ENCODE data around the gene PIN4.
"Not testable (repeated sequence)": the region's sequence is repeated elsewhere in the genome, so short reads cannot be mapped to it uniquely, and the experiment has no call there.

PIN4 gene

GRCh38 chrX:72165551-72165950 is 16.0 kb upstream of the PIN4 start:
- no peak overlapping the region for H3K4me3 ChIP-seq (ENCODE audit: low read depth, low read length)
- TF ChIP-seq, protein P1, sequence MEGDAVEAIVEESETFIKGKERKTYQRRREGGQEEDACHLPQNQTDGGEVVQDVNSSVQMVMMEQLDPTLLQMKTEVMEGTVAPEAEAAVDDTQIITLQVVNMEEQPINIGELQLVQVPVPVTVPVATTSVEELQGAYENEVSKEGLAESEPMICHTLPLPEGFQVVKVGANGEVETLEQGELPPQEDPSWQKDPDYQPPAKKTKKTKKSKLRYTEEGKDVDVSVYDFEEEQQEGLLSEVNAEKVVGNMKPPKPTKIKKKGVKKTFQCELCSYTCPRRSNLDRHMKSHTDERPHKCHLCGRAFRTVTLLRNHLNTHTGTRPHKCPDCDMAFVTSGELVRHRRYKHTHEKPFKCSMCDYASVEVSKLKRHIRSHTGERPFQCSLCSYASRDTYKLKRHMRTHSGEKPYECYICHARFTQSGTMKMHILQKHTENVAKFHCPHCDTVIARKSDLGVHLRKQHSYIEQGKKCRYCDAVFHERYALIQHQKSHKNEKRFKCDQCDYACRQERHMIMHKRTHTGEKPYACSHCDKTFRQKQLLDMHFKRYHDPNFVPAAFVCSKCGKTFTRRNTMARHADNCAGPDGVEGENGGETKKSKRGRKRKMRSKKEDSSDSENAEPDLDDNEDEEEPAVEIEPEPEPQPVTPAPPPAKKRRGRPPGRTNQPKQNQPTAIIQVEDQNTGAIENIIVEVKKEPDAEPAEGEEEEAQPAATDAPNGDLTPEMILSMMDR (conservative IDR thresholded peaks at IDR 0.05; ENCODE audit: low read depth, low read length): no peak
- no peak for DNase-seq (ENCODE audit: low read depth)

GRCh38 chrX:72169008-72169728 is 12.4 kb upstream of the PIN4 start:
- TF ChIP-seq, protein P1 (conservative IDR thresholded peaks at IDR 0.05; ENCODE audit: low read depth, low read length): no peak
- peak; percentile 22 for DNase-seq (ENCODE audit: low read depth)
- no peak overlapping the region for H3K4me3 ChIP-seq (ENCODE audit: low read depth, low read length)

GRCh38 chrX:72176289-72176688 is 5.3 kb upstream of the PIN4 start:
- not testable (repeated sequence) for H3K4me3 ChIP-seq (ENCODE audit: low read depth, low read length); DNase-seq (ENCODE audit: low read depth)

- no peak for DNase-seq (ENCODE audit: low read depth)
- TF ChIP-seq, protein P1 (conservative IDR thresholded peaks at IDR 0.05; ENCODE audit: low read depth, low read length): no peak
- H3K4me3 ChIP-seq (ENCODE audit: low read depth, low read length): no peak overlapping the region
These were observed 4.6 kb upstream of the PIN4 start for GRCh38 chrX:72176981-72177380.

- TF ChIP-seq, protein P1 (conservative IDR thresholded peaks at IDR 0.05; ENCODE audit: low read depth, low read length): no peak
- no peak for DNase-seq (ENCODE audit: low read depth)
- H3K4me3 ChIP-seq (ENCODE audit: low read depth, low read length): no peak overlapping the region
These were observed 1.0 kb upstream of the PIN4 start for GRCh38 chrX:72180539-72180938.

- DNase-seq (ENCODE audit: low read depth): no peak
- H3K4me3 ChIP-seq (ENCODE audit: low read depth, low read length): no peak overlapping the region
- TF ChIP-seq, protein P1 (conservative IDR thresholded peaks at IDR 0.05; ENCODE audit: low read depth, low read length): no peak
These were observed 1.4 kb downstream of the PIN4 start for GRCh38 chrX:72182924-72183323.

DNA sequence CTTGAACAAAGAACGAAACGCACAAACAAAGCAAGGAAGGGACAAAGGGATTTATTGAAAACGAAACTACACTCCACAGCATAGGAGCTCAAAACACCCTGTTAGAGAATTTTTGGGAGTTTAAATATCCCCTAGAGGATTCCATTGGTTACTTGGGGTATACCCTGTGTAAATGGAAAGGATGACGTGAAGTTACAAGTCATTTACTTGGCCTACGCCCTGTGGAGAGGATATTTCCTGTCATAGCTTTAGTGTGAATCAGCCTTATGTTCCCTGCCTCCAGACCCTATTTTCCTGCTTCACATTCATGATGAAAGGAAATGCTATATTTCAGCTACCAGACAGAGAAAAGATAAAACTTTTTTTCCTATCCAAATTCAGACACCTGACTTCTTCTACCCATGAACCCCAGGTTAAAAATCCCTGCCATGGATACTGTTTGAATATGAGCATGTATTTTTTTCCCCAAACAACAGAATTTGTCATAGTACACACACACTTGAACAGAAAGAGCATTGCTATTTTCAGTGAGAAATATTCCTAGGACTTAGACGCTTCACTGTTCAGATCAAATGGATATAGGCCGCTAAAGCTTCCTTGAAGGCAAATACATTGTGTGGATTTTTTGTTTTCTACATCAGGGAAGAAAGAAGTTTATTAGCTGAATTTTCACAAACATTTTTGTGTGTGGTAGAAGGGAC is 20.4 kb downstream of the PIN4 start:
- no peak overlapping the region for H3K4me3 ChIP-seq (ENCODE audit: low read depth, low read length)
- TF ChIP-seq, protein P1 (conservative IDR thresholded peaks at IDR 0.05; ENCODE audit: low read depth, low read length): no peak

More for the DNA sequence above, 20.4 kb downstream of the PIN4 start:
- peak; percentile 80 for DNase-seq (ENCODE audit: low read depth)
